Keratinocyte (primary cell): ENCODE results near the gene MTOR. TPM values are rescaled to one million over a fixed set of nuclear protein-coding genes. Genes with fewer than 3 reads are reported as not detected.

Source experiments
- DNase-seq: peaks from one replicate; pipeline ENCODE4 v3.0.0-alpha.2; 2011; ENCODE audit warnings: low read depth, missing footprints, low spot score
- FAIRE-seq: peaks from 2 replicates; lab custom pipeline; 2011; peaks lifted over from hg19 to GRCh38; lab: Jason Lieb, UNC
- H2AFZ ChIP-seq: 2 replicates; pipeline ENCODE4 v1.6.0; 2012; ENCODE audit warnings: low read length, control low read depth, inconsistent platforms; ENCODE audit not compliant: control insufficient read depth
- H3K27ac ChIP-seq: 2 replicates; pipeline ENCODE4 v1.5.1; 2011; ENCODE audit warnings: low read length; ENCODE audit not compliant: control insufficient read depth, insufficient read depth
- H3K27me3 ChIP-seq: 3 replicates; pipeline ENCODE4 v1.6.0; 2011; ENCODE audit warnings: low read length; ENCODE audit not compliant: control insufficient read depth, insufficient read depth; ENCODE audit errors: extremely low read depth
- H3K36me3 ChIP-seq, 2 experiments: 2 replicates in 1 of 2; 3 replicates in 1 of 2; pipeline ENCODE4 v1.5.1; 2011; ENCODE audit warnings: low read length in 2 of 2, mild to moderate bottlenecking in 1 of 2; ENCODE audit not compliant: control insufficient read depth in 2 of 2, insufficient read depth in 2 of 2; ENCODE audit errors: extremely low read depth in 1 of 2
- H3K4me1 ChIP-seq: 3 replicates; pipeline ENCODE4 v1.5.1; 2011; ENCODE audit warnings: low read length; ENCODE audit not compliant: control insufficient read depth, insufficient read depth; ENCODE audit errors: extremely low read depth
- H3K4me2 ChIP-seq: 3 replicates; pipeline ENCODE4 v1.6.0; 2011; ENCODE audit warnings: low read depth, low read length; ENCODE audit not compliant: control insufficient read depth, insufficient read depth; ENCODE audit errors: extremely low read depth
- H3K4me3 ChIP-seq, 3 experiments: fragments of 200-600 bp in 1 of 3; sonication (generic) in 1 of 3; 2 replicates in 2 of 3; 3 replicates in 1 of 3; pipeline ENCODE4 v1.5.1; 2011 to 2016; ENCODE audit warnings: low read length in 3 of 3, mild to moderate bottlenecking in 3 of 3, control low read depth in 2 of 3, inconsistent platforms in 1 of 3, low read depth in 1 of 3, mixed read lengths in 1 of 3, mixed run types in 1 of 3, moderate library complexity in 1 of 3; ENCODE audit not compliant: control insufficient read depth in 2 of 3, insufficient read depth in 2 of 3; ENCODE audit errors: extremely low read depth in 1 of 3
- H3K79me2 ChIP-seq: 2 replicates; pipeline ENCODE4 v1.6.0; 2012; ENCODE audit warnings: low read length; ENCODE audit not compliant: control insufficient read depth, insufficient read depth
- H3K9ac ChIP-seq: 3 replicates; pipeline ENCODE4 v1.6.0; 2011; ENCODE audit warnings: low read length; ENCODE audit not compliant: control insufficient read depth, insufficient read depth; ENCODE audit errors: extremely low read depth
- H3K9me1 ChIP-seq: 3 replicates; pipeline ENCODE4 v1.6.0; 2011; ENCODE audit warnings: low read length; ENCODE audit not compliant: control insufficient read depth, insufficient read depth; ENCODE audit errors: extremely low read depth
- H3K9me3 ChIP-seq: 2 replicates; pipeline ENCODE4 v1.5.1; 2012; ENCODE audit warnings: low read depth, low read length; ENCODE audit not compliant: control insufficient read depth
- H4K20me1 ChIP-seq: 3 replicates; pipeline ENCODE4 v1.6.0; 2011; ENCODE audit warnings: low read length; ENCODE audit not compliant: control insufficient read depth, insufficient read depth; ENCODE audit errors: extremely low read depth
- EZH2 ChIP-seq: IDR thresholded peaks from one replicate; pipeline ENCODE4 v1.6.1; 2012; ENCODE audit warnings: inconsistent platforms, mild to moderate bottlenecking, low read length, moderate library complexity
- dilution Hi-C: fragments of 300-500 bp; cut with MboI; formaldehyde crosslinking; loops from one replicate; pipeline ENCODE4 v1.7.0; 2020; ENCODE audit warnings: low sequenced_read_pairs; ENCODE audit not compliant: extremely low pct_ligation_motif_present
- polyA plus RNA-seq, 5 experiments: library from polyadenylated mRNA; depleted of rRNA in 3 of 5; stranded (reverse) in 3 of 5; stranded (forward) in 1 of 5; unstranded in 1 of 5; fragments of >200 nt; gene quantifications; 1 replicate in 1 of 5; 2 replicates in 3 of 5; 3 replicates in 1 of 5; pipeline versions ENCODE4 v1.2.1 to v1.2.3, GENCODE V29; 2011 to 2012; ENCODE audit warnings: missing spikeins in 2 of 5, low read depth in 1 of 5, low replicate concordance in 1 of 5
- TF ChIP-seq, protein P1 (sequence below), 3 experiments: IDR thresholded peaks in 1 of 3; conservative IDR thresholded peaks in 1 of 3; optimal IDR thresholded peaks in 1 of 3; 2 replicates in 2 of 3; 3 replicates in 1 of 3; pipeline versions ENCODE3 to v1.5.1; 2011; ENCODE audit warnings: low read length in 3 of 3, mild to moderate bottlenecking in 3 of 3, moderate library complexity in 2 of 3, control low read depth in 1 of 3, inconsistent platforms in 1 of 3; ENCODE audit not compliant: insufficient read depth in 2 of 3; ENCODE audit errors: extremely low read depth in 1 of 3

Gene MTOR
- polyA plus RNA-seq, 1 donor (not counting 4 experiments of a cell fraction or from before 2014, with no cell fraction given) = 31.5 TPM

- no peaks in the 10 kb centered on the region for H3K27me3 ChIP-seq
- H3K9me1 ChIP-seq = no peaks in the 10 kb centered on the region
- no peak overlapping the region for H3K9ac ChIP-seq
- dilution Hi-C loops = no loop called here
- no peak overlapping the region for H3K27ac ChIP-seq
- no peaks in the 10 kb centered on the region for H3K79me2 ChIP-seq
- DNase-seq (no peak), FAIRE-seq (no peak)
- TF ChIP-seq, protein P1, sequence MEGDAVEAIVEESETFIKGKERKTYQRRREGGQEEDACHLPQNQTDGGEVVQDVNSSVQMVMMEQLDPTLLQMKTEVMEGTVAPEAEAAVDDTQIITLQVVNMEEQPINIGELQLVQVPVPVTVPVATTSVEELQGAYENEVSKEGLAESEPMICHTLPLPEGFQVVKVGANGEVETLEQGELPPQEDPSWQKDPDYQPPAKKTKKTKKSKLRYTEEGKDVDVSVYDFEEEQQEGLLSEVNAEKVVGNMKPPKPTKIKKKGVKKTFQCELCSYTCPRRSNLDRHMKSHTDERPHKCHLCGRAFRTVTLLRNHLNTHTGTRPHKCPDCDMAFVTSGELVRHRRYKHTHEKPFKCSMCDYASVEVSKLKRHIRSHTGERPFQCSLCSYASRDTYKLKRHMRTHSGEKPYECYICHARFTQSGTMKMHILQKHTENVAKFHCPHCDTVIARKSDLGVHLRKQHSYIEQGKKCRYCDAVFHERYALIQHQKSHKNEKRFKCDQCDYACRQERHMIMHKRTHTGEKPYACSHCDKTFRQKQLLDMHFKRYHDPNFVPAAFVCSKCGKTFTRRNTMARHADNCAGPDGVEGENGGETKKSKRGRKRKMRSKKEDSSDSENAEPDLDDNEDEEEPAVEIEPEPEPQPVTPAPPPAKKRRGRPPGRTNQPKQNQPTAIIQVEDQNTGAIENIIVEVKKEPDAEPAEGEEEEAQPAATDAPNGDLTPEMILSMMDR (optimal IDR thresholded peaks at IDR 0.05 in 1 of 3, IDR thresholded peaks at IDR 0.05 in 1 of 3, conservative IDR thresholded peaks at IDR 0.05 in 1 of 3; ENCODE audit: extremely low read depth in 1 of 3, insufficient read depth in 2 of 3, low read length in 3 of 3) = no peak
- TF ChIP-seq EZH2 = no peak
- H3K4me1 ChIP-seq = peaks cover 3% of the 10 kb centered on the region
- H3K36me3 ChIP-seq = peaks cover 10% of the 10 kb centered on the region in 2 experiments
- H4K20me1 ChIP-seq = peaks cover 3% of the 10 kb centered on the region
- H3K4me2 ChIP-seq = no peak overlapping the region
- H3K4me3 ChIP-seq = no peak overlapping the region
- no peak overlapping the region for H2AFZ ChIP-seq
- H3K9me3 ChIP-seq = no peaks in the 10 kb centered on the region
These were observed 77.4 kb downstream of the MTOR start for GRCh38 chr1:11184973-11185372.

GRCh38 chr1:11182884-11183283 lies 79.5 kb downstream of the MTOR start:
- no peaks in the 10 kb centered on the region for H3K27me3 ChIP-seq
- H3K36me3 ChIP-seq = peaks cover 5 to 9% of the 10 kb centered on the region in 2 experiments
- no peak overlapping the region for H3K27ac ChIP-seq
- H3K9ac ChIP-seq = no peak overlapping the region
- H3K9me3 ChIP-seq = no peaks in the 10 kb centered on the region
- peaks cover 3% of the 10 kb centered on the region for H3K4me1 ChIP-seq
- no peaks in the 10 kb centered on the region for H3K79me2 ChIP-seq
- H2AFZ ChIP-seq = no peak overlapping the region
- no peak for FAIRE-seq
- no peak for DNase-seq
- H3K4me3 ChIP-seq = no peak overlapping the region
- TF ChIP-seq, protein P1 (optimal IDR thresholded peaks at IDR 0.05 in 1 of 3, IDR thresholded peaks at IDR 0.05 in 1 of 3, conservative IDR thresholded peaks at IDR 0.05 in 1 of 3; ENCODE audit: extremely low read depth in 1 of 3, insufficient read depth in 2 of 3, low read length in 3 of 3) = no peak
- no peak for TF ChIP-seq EZH2
- H3K9me1 ChIP-seq = no peaks in the 10 kb centered on the region
- dilution Hi-C loops = no loop called here
- no peak overlapping the region for H3K4me2 ChIP-seq
- no peaks in the 10 kb centered on the region for H4K20me1 ChIP-seq
